Neural progenitor cell (in vitro differentiated cells): ENCODE results near the gene COL4A2. TPM values are rescaled to one million over a fixed set of nuclear protein-coding genes. Genes with fewer than 3 reads are reported as not detected.
A peak's percentile ranks its signal among the peaks of the same experiment; 100 is the strongest.

ENCODE experiments used
- DNase-seq: peaks from one replicate; pipeline ENCODE4 v3.0.0-alpha.2; 2016; ENCODE audit warnings: low spot score
- H2AFZ ChIP-seq: fragments of 200-600 bp; sonication (generic); replicated peaks from 2 replicates; pipeline ENCODE4 v1.6.1; 2016; ENCODE audit warnings: antibody characterized with exemption
- H3F3A ChIP-seq: fragments of 200-600 bp; sonication (generic); 2 replicates; pipeline ENCODE4 v1.6.1; 2016; ENCODE audit warnings: antibody characterized with exemption, low read depth
- H3K27ac ChIP-seq: fragments of 200-600 bp; sonication (generic); 2 replicates; pipeline ENCODE4 v1.5.1; 2016; ENCODE audit warnings: mild to moderate bottlenecking
- H3K27me3 ChIP-seq: fragments of 200-600 bp; sonication (generic); 2 replicates; pipeline ENCODE4 v1.6.1; 2016; ENCODE audit warnings: mild to moderate bottlenecking, moderate library complexity
- H3K36me3 ChIP-seq: fragments of 200-600 bp; sonication (generic); 2 replicates; pipeline ENCODE4 v1.5.1; 2016
- H3K4me1 ChIP-seq: fragments of 200-600 bp; sonication (generic); 2 replicates; pipeline ENCODE4 v1.6.1; 2016; ENCODE audit warnings: mixed run types
- H3K4me2 ChIP-seq: fragments of 200-600 bp; sonication (generic); 2 replicates; pipeline ENCODE4 v1.6.1; 2016
- H3K4me3 ChIP-seq: fragments of 200-600 bp; sonication (generic); 2 replicates; pipeline ENCODE4 v1.5.1; 2016
- H3K79me2 ChIP-seq: fragments of 200-600 bp; sonication (generic); 2 replicates; pipeline ENCODE4 v1.6.1; 2016; ENCODE audit warnings: low read depth
- H3K9ac ChIP-seq: fragments of 200-600 bp; sonication (generic); 2 replicates; pipeline ENCODE4 v1.6.1; 2016
- H3K9me3 ChIP-seq: fragments of 200-600 bp; sonication (generic); 2 replicates; pipeline ENCODE4 v1.5.1; 2016; ENCODE audit warnings: low read depth
- H4K20me1 ChIP-seq: fragments of 200-600 bp; sonication (generic); 2 replicates; pipeline ENCODE4 v1.6.1; 2016; ENCODE audit warnings: low read depth
- H3K27ac Mint-ChIP-seq: 3 replicates; pipeline ENCODE4 v1.8.0; 2021; ENCODE audit warnings: mixed read lengths
- H3K27me3 Mint-ChIP-seq: 2 replicates; pipeline ENCODE4 v1.8.0; 2022; ENCODE audit warnings: low read depth, mild to moderate bottlenecking, inconsistent platforms, moderate library complexity, mixed read lengths; ENCODE audit not compliant: insufficient read depth
- H3K36me3 Mint-ChIP-seq: 3 replicates; pipeline ENCODE4 v1.8.0; 2021; ENCODE audit warnings: mixed read lengths
- H3K4me1 Mint-ChIP-seq: 3 replicates; pipeline ENCODE4 v1.8.0; 2021; ENCODE audit warnings: mixed read lengths
- H3K4me3 Mint-ChIP-seq: 3 replicates; pipeline ENCODE4 v1.8.0; 2021; ENCODE audit warnings: mild to moderate bottlenecking, moderate library complexity, mixed read lengths
- H3K9me3 Mint-ChIP-seq: 3 replicates; pipeline ENCODE4 v1.8.0; 2020; ENCODE audit warnings: mixed read lengths
- CTCF ChIP-seq: fragments of 200-600 bp; sonication (generic); IDR thresholded peaks from 2 replicates; pipeline ENCODE4 v1.5.1; 2017; ENCODE audit warnings: antibody characterized with exemption, mild to moderate bottlenecking
- EZH2 ChIP-seq: fragments of 200-600 bp; sonication (generic); IDR thresholded peaks from 2 replicates; pipeline ENCODE4 v1.6.1; 2017; ENCODE audit warnings: antibody characterized with exemption, mild to moderate bottlenecking, moderate library complexity
- EZH2phosphoT487 ChIP-seq: fragments of 200-600 bp; sonication (generic); IDR thresholded peaks from 2 replicates; pipeline ENCODE4 v1.6.1; 2017; ENCODE audit warnings: antibody characterized with exemption
- total RNA-seq: library from RNA; depleted of rRNA; stranded (reverse); fragments of >200 nt; gene quantifications from 2 replicates; pipeline ENCODE4 v1.2.3, GENCODE V29; 2015; ENCODE audit warnings: low replicate concordance

Gene COL4A2
- total RNA-seq, 1 donor from 2014 or later = 73.6 TPM

- Mint-ChIP-seq H3K4me3 (no peak overlapping the region), H3K27me3 (peaks cover 2% of the 10 kb centered on the region), H3K27ac (no peak overlapping the region), H3K9me3 (peaks cover 50% of the 10 kb centered on the region), H3K4me1 (peaks cover 20% of the 10 kb centered on the region), H3K36me3 (peaks cover 75% of the 10 kb centered on the region)
- peaks cover 76% of the 10 kb centered on the region for H3K79me2 ChIP-seq
- H3K4me2 ChIP-seq = no peak overlapping the region
- no peak overlapping the region for H3K9ac ChIP-seq
- TF ChIP-seq EZH2phosphoT487 (no peak), CTCF (no peak), EZH2 (no peak)
- H3K36me3 ChIP-seq = no peaks in the 10 kb centered on the region
- H3K4me1 ChIP-seq = peaks cover 45% of the 10 kb centered on the region
- H2AFZ ChIP-seq = no peak overlapping the region
- H3F3A ChIP-seq = peaks cover 21% of the 10 kb centered on the region
- H3K27me3 ChIP-seq = no peaks in the 10 kb centered on the region
- H3K9me3 ChIP-seq = no peaks in the 10 kb centered on the region
- no peaks in the 10 kb centered on the region for H4K20me1 ChIP-seq
- H3K27ac ChIP-seq = no peak overlapping the region
- no peak for DNase-seq
- no peak overlapping the region for H3K4me3 ChIP-seq
Measured at GRCh38 chr13:110328573-110328972, 21.5 kb downstream of the COL4A2 start.

GRCh38 chr13:110329258-110329657, 22.2 kb downstream of the COL4A2 start:
- H3K9ac ChIP-seq = no peak overlapping the region
- H3K79me2 ChIP-seq = peaks cover 69% of the 10 kb centered on the region
- no peak overlapping the region for H2AFZ ChIP-seq
- H3K36me3 ChIP-seq = no peaks in the 10 kb centered on the region
- H3K4me3 ChIP-seq = no peak overlapping the region
- no peaks in the 10 kb centered on the region for H3K27me3 ChIP-seq
- H3F3A ChIP-seq = peaks cover 21% of the 10 kb centered on the region
- no peaks in the 10 kb centered on the region for H3K9me3 ChIP-seq
- Mint-ChIP-seq H3K4me3 (no peak overlapping the region), H3K4me1 (peaks cover 20% of the 10 kb centered on the region), H3K9me3 (peaks cover 47% of the 10 kb centered on the region), H3K36me3 (peaks cover 77% of the 10 kb centered on the region), H3K27me3 (peaks cover 2% of the 10 kb centered on the region), H3K27ac (no peak overlapping the region)
- H4K20me1 ChIP-seq = no peaks in the 10 kb centered on the region
- TF ChIP-seq EZH2phosphoT487 = no peak
- no peak for TF ChIP-seq CTCF
- TF ChIP-seq EZH2 = no peak
- H3K27ac ChIP-seq = no peak overlapping the region
- peaks cover 41% of the 10 kb centered on the region for H3K4me1 ChIP-seq
- no peak overlapping the region for H3K4me2 ChIP-seq
- no peak for DNase-seq

- Mint-ChIP-seq H3K27me3 (peaks cover 2% of the 10 kb centered on the region), H3K9me3 (peaks cover 49% of the 10 kb centered on the region), H3K36me3 (peaks cover 80% of the 10 kb centered on the region), H3K4me1 (peaks cover 18% of the 10 kb centered on the region), H3K27ac (no peak overlapping the region), H3K4me3 (no peak overlapping the region)
- H3K27me3 ChIP-seq = no peaks in the 10 kb centered on the region
- TF ChIP-seq CTCF = no peak
- no peak for TF ChIP-seq EZH2phosphoT487
- no peak for TF ChIP-seq EZH2
- peak; percentile 39 for DNase-seq
- no peaks in the 10 kb centered on the region for H4K20me1 ChIP-seq
- H3K27ac ChIP-seq = peak overlapping the region; percentile 77
- H3K4me2 ChIP-seq = peak overlapping the region; percentile 32
- H3K36me3 ChIP-seq = no peaks in the 10 kb centered on the region
- H3K4me3 ChIP-seq = no peak overlapping the region
- H3K79me2 ChIP-seq = peaks cover 62% of the 10 kb centered on the region
- H3K4me1 ChIP-seq = peaks cover 41% of the 10 kb centered on the region
- H3F3A ChIP-seq = peaks cover 21% of the 10 kb centered on the region
- no peaks in the 10 kb centered on the region for H3K9me3 ChIP-seq
- no peak overlapping the region for H3K9ac ChIP-seq
- H2AFZ ChIP-seq = no peak overlapping the region
Measured at GRCh38 chr13:110329798-110330461, 22.8 kb downstream of the COL4A2 start.
